ENCODE data around the gene ABCC4. TPM values are rescaled to one million over a fixed set of nuclear protein-coding genes. Genes with fewer than 3 reads are reported as not detected.

Gene ABCC4
- total and polyA plus RNA-seq, 2 donors from 2014 or later: 11.3 to 52.4 TPM

DNA sequence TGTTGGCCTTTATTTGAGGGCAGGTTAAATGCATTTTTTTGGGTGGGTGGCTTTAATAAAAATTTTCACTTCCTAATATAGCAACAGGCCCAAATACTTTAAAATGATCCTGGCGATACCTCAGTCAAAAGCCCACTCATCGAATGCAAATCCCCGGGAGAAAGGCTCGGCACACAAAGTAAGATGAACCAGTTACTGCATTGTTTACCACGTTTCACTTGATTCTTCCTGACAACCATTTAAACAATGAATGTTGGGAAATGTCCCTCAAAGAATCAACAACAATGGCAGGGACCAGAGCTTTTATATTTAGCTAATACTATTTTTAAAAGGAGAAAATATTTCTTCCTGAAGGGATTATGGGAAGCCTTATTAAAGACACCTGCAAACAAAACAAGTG lies 187.7 kb downstream of the ABCC4 start:
- no peak overlapping the region for H3K4me3 ChIP-seq (ENCODE audit: low read length in 3 of 3)
- intact Hi-C loops (cut with DNase I): no loop called here
- TF ChIP-seq, protein P1, sequence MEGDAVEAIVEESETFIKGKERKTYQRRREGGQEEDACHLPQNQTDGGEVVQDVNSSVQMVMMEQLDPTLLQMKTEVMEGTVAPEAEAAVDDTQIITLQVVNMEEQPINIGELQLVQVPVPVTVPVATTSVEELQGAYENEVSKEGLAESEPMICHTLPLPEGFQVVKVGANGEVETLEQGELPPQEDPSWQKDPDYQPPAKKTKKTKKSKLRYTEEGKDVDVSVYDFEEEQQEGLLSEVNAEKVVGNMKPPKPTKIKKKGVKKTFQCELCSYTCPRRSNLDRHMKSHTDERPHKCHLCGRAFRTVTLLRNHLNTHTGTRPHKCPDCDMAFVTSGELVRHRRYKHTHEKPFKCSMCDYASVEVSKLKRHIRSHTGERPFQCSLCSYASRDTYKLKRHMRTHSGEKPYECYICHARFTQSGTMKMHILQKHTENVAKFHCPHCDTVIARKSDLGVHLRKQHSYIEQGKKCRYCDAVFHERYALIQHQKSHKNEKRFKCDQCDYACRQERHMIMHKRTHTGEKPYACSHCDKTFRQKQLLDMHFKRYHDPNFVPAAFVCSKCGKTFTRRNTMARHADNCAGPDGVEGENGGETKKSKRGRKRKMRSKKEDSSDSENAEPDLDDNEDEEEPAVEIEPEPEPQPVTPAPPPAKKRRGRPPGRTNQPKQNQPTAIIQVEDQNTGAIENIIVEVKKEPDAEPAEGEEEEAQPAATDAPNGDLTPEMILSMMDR (IDR thresholded peaks at IDR 0.05; ENCODE audit: borderline replicate concordance, extremely low read depth, insufficient read depth): no peak
- no peak overlapping the region for H3K27ac ChIP-seq (ENCODE audit: low read depth in 2 of 2, low read length in 2 of 2)
- no peaks in the 10 kb centered on the region for H3K4me1 ChIP-seq (ENCODE audit: control insufficient read depth in 2 of 3, insufficient read depth in 2 of 3, low read depth in 1 of 3, low read length in 3 of 3)
- H3K36me3 ChIP-seq (ENCODE audit: control insufficient read depth in 2 of 3, insufficient read depth in 3 of 3, low read length in 3 of 3): no peaks in the 10 kb centered on the region
- H3K9ac ChIP-seq (ENCODE audit: low read length in 3 of 3): no peak overlapping the region
- H3K27me3 ChIP-seq (ENCODE audit: control insufficient read depth, insufficient read depth, low read length): no peaks in the 10 kb centered on the region
- DNase-seq (no peak), FAIRE-seq (no peak)
- H3K9me3 ChIP-seq (ENCODE audit: control insufficient read depth in 2 of 3, insufficient read depth in 1 of 3, low read length in 3 of 3): no peaks in the 10 kb centered on the region

- Histone ChIP-seq H3K36me3 (ENCODE audit: control insufficient read depth in 2 of 3, insufficient read depth in 3 of 3, low read length in 3 of 3) (no peaks in the 10 kb centered on the region), H3K9ac (ENCODE audit: low read length in 3 of 3) (no peak overlapping the region), H3K4me3 (ENCODE audit: low read length in 3 of 3) (no peak overlapping the region), H3K4me1 (ENCODE audit: control insufficient read depth in 2 of 3, insufficient read depth in 2 of 3, low read depth in 1 of 3, low read length in 3 of 3) (no peaks in the 10 kb centered on the region), H3K9me3 (ENCODE audit: control insufficient read depth in 2 of 3, insufficient read depth in 1 of 3, low read length in 3 of 3) (no peaks in the 10 kb centered on the region), H3K27me3 (ENCODE audit: control insufficient read depth, insufficient read depth, low read length) (no peaks in the 10 kb centered on the region), H3K27ac (ENCODE audit: low read depth in 2 of 2, low read length in 2 of 2) (no peak overlapping the region)
- no peak for FAIRE-seq
- no peak for DNase-seq
- TF ChIP-seq, protein P1 (IDR thresholded peaks at IDR 0.05; ENCODE audit: borderline replicate concordance, extremely low read depth, insufficient read depth): no peak
- intact Hi-C loops (cut with DNase I): no loop called here
Observed at GRCh38 chr13:95112883-95113282, 188.4 kb downstream of the ABCC4 start.

- TF ChIP-seq, protein P1 (IDR thresholded peaks at IDR 0.05; ENCODE audit: borderline replicate concordance, extremely low read depth, insufficient read depth): no peak
- H3K9me3 ChIP-seq (ENCODE audit: control insufficient read depth in 2 of 3, insufficient read depth in 1 of 3, low read length in 3 of 3): no peaks in the 10 kb centered on the region
- no peak for DNase-seq
- H3K4me1 ChIP-seq (ENCODE audit: control insufficient read depth in 2 of 3, insufficient read depth in 2 of 3, low read depth in 1 of 3, low read length in 3 of 3): no peaks in the 10 kb centered on the region
- FAIRE-seq: no peak
- no peaks in the 10 kb centered on the region for H3K27me3 ChIP-seq (ENCODE audit: control insufficient read depth, insufficient read depth, low read length)
- no peak overlapping the region for H3K27ac ChIP-seq (ENCODE audit: low read depth in 2 of 2, low read length in 2 of 2)
- no peak overlapping the region for H3K4me3 ChIP-seq (ENCODE audit: low read length in 3 of 3)
- no peaks in the 10 kb centered on the region for H3K36me3 ChIP-seq (ENCODE audit: control insufficient read depth in 2 of 3, insufficient read depth in 3 of 3, low read length in 3 of 3)
- H3K9ac ChIP-seq (ENCODE audit: low read length in 3 of 3): no peak overlapping the region
- intact Hi-C loops (cut with DNase I): no loop called here
Observed at GRCh38 chr13:95111608-95112007, 189.6 kb downstream of the ABCC4 start.

DNA sequence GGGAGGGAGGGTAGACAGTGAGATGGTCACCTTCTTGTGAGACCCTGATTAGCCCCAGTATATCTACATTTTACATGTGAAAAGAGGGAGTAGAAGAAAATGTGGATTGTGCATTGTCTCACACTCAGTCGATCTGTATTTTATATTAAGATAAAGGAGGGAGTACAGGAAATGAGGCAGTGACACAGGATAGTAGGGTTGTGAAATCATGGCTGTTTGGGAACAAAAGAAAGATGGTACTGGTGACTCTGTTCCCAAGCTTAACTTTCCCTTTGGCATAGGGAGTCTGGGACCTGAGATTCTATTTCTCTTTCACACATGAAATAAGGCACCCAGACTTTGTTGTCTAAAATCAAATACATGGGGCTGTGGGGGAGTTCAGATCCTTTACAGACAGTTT lies 194.7 kb downstream of the ABCC4 start:
- Histone ChIP-seq H3K4me1 (ENCODE audit: control insufficient read depth in 2 of 3, insufficient read depth in 2 of 3, low read depth in 1 of 3, low read length in 3 of 3) (no peaks in the 10 kb centered on the region), H3K36me3 (ENCODE audit: control insufficient read depth in 2 of 3, insufficient read depth in 3 of 3, low read length in 3 of 3) (no peaks in the 10 kb centered on the region), H3K4me3 (ENCODE audit: low read length in 3 of 3) (no peak overlapping the region), H3K27me3 (ENCODE audit: control insufficient read depth, insufficient read depth, low read length) (no peaks in the 10 kb centered on the region), H3K9ac (ENCODE audit: low read length in 3 of 3) (no peak overlapping the region), H3K27ac (ENCODE audit: low read depth in 2 of 2, low read length in 2 of 2) (no peak overlapping the region), H3K9me3 (ENCODE audit: control insufficient read depth in 2 of 3, insufficient read depth in 1 of 3, low read length in 3 of 3) (no peaks in the 10 kb centered on the region)
- TF ChIP-seq, protein P1 (IDR thresholded peaks at IDR 0.05; ENCODE audit: borderline replicate concordance, extremely low read depth, insufficient read depth): no peak
- FAIRE-seq: no peak
- intact Hi-C loops (cut with DNase I): no loop called here
- DNase-seq: no peak

Measured in kidney (tissue), 14 donors.